ENCODE measurements around the gene SCUBE3.

SCUBE3 gene

DNA sequence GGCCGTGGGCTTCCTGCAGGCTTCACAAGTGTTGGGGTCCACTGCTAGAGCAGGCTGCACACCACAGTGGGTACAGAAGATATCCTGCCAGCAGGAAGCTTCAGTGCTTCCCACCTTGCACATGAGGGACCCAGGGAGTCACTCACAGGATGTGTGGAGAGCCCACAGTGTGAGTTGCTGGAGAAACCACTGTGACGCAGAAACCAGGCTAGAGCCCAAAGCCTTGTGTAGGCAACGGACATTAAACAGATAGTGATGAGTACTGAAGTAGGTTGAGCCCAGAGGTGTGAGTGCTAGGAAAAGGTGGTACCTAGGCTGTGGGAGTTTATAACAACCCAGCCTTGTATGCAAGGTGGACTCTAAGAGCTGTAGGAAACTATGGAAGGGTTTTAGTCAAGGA lies 65.0 kb downstream of the SCUBE3 start:
- DNase-seq, result no peak

- DNase-seq, result no peak
Measured at GRCh38 chr6:35280903-35281302, 67.1 kb downstream of the SCUBE3 start.

DNA sequence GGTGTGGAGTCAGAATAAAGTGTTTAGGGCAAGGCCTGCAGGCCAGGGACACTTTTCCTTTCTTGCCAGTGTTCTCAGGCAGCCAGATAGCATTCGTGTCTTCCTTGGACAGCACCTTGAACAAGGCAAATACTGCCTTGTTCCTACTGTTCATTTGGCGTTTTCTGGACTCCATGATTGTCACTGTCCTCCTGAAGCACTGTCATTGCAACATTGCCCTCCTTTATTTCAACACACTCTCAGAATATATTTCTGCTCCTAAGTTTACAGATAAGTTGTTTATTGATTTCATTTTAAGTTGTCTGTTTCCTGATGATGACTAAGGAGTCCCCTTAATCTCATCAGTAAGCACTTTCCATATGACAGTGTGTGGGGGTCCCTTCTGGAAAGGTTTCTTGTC lies 68.7 kb downstream of the SCUBE3 start:
- no peak for DNase-seq

- no peak for DNase-seq
Measured at GRCh38 chr6:35283361-35283760, 69.6 kb downstream of the SCUBE3 start.

- DNase-seq, result no peak
Measured at GRCh38 chr6:35287671-35288396, 74.1 kb downstream of the SCUBE3 start.

DNA sequence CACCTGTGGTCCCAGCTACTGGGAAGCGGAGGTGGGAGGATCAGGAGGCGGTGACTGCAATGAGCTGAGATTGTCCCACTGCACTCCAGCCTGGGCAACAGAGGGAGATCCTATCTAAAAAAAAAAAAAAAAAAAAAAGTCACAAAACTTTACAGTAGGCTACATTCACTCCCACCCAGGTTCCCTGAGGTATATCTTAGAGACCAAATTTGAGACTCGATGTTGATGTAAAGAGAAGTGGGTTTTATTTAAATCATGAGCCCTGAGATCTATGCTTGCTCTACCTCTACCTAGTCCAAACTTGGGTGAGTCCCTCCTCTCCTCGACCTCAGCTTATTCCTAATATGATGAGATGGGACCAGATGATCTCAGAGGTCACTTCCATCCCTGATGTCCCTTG lies 75.1 kb downstream of the SCUBE3 start:
- DNase-seq, result no peak

GRCh38 chr6:35291491-35291890 lies 77.7 kb downstream of the SCUBE3 start:
- no peak for DNase-seq

- no peak for DNase-seq
Measured at GRCh38 chr6:35292494-35292893, 78.7 kb downstream of the SCUBE3 start.

GRCh38 chr6:35293681-35294080 lies 79.9 kb downstream of the SCUBE3 start:
- no peak for DNase-seq

DNA sequence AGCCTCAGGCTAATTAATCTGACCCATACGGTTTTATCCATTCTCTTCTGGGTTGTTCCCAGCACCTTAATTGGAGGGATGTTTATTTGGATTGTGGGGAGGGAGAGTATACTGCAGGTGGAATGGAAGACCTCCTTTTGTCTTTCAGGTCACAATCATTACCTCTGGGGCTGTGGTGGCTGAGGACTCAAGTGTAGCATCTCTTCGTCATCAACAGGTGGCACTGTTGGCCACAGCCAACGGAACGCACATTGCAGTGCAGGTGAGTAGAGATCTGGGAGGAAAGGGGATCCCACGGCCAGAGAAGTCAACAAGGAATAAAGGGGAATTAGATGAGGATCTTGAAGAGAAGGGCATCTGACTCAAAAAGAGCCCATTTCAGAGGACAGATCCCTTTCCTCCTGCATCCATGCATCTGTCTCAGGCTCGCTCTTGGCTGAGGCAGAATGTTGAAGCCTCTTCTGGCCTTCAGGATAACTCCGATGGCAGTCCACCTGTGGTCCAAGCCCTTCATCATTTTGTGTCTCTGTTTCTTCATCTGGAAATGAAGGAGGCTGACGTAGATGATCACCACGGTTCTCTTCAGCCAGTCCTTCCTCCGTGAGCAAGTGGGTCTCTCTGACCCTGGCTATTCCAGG lies 80.7 kb downstream of the SCUBE3 start:
- DNase-seq, result peak; percentile 39

GRCh38 chr6:35295036-35295435 lies 81.3 kb downstream of the SCUBE3 start:
- no peak for DNase-seq

GRCh38 chr6:35295521-35296315 lies 82.0 kb downstream of the SCUBE3 start:
- DNase-seq, result no peak

- DNase-seq, result no peak
Measured at GRCh38 chr6:35296931-35297600, 83.3 kb downstream of the SCUBE3 start.

GRCh38 chr6:35297601-35298481 lies 84.1 kb downstream of the SCUBE3 start, which contains the start of gene DEF6:
Gene DEF6, plus strand, starts transcription at chr6:35297818. Its CDS starts 39 bp downstream, at chr6:35297857.
- peak; percentile 83 for DNase-seq

DNA sequence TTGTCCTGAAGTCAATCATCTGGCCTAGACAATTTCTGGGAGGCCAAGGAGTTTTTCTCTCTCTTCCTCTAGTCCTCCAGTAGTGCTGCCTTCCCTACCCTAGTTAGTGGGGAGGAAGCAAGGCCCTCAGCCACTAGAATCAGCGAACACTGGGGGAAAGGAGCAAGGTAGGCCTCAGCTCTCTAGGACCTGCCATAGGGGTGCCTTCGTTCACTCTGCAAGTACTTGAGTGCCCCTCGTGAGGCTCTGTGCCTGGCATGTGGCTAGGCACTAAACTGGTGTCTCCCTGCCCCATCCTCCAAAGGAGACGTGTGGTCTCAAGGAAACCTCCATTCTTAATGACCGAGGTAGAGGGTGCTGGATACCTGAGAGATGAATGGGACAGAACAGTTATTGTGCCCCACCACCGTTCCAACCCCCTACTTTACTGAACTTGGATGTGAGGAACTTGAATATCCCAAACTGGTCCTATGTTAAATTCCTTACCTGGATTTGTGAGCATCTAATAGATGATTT lies 84.9 kb downstream of the SCUBE3 start:
- no peak for DNase-seq

DNA sequence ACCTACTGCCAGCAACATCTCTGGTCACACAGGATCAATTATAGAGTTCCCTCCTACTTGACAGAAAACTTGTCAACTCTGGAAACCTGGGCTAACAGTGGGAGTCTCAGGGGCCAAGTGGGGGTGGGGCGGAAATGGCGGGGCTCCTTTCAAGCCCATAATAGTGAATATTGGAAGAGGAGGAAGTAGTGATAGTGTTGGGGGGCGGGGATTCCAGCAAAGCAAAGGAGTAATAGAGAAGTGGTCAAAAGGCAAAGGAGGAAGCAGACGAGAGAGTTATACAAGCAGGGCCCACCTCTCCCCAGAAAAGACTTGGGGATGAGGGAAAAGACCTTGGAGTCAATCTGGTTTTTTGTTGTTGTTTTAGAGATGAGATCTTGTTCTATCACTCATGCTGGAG lies 85.9 kb downstream of the SCUBE3 start:
- DNase-seq, result peak; percentile 70

DNA sequence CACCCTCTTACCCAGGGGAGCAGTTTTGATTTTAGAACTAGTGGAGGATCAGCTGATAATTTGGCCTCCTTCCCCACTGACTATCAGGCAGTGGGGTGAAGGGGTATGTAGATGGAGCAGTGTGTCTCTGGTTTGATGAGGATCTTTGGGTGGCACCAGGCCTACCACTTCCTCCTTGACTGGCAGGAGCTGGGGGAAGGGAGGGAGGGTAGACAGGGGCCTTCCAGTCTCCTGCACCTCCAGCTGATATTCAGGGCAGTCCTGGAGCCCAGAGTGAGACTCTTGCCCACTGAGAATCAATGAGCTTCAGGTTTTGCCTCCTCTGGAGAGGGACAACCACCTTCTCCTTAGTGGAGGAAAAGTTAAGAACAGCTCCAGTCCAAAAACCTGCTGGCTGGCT lies 87.1 kb downstream of the SCUBE3 start:
- DNase-seq, result no peak
